Endothelial cell of umbilical vein (primary cell): ENCODE results near the gene NHLH2. TPM values are rescaled to one million over a fixed set of nuclear protein-coding genes. Genes with fewer than 3 reads are reported as not detected.

Experiments used
- BruUV-seq: library from RNA; stranded (reverse); fragments of 400-500 nt; replicated peaks from 2 replicates; lab custom pipeline; 2021; lab: Mats Ljungman, UMichigan
- CTCF ChIA-PET: fragments of 300-600, 350-600 bp; sonication (Branson Sonifier 250); formaldehyde crosslinking; loops from one replicate; lab custom pipeline; 2021; ENCODE audit warnings: antibody characterized with exemption, inconsistent platforms; lab: Charles Lee
- POLR2A ChIA-PET: fragments of 300-600, 350-600 bp; sonication (Branson Sonifier 250); formaldehyde crosslinking; loops from one replicate; lab custom pipeline; 2021; ENCODE audit warnings: antibody characterized with exemption, inconsistent platforms; lab: Charles Lee
- DNase-seq: peaks from one replicate; pipeline ENCODE4 v3.0.0-alpha.2; 2011; ENCODE audit warnings: low read depth, low spot score
- FAIRE-seq: peaks from 2 replicates; lab custom pipeline; 2011; peaks lifted over from hg19 to GRCh38; lab: Jason Lieb, UNC
- H2AFZ ChIP-seq: 2 replicates; pipeline ENCODE4 v1.6.0; 2012; ENCODE audit warnings: low read depth, low read length, control low read depth, inconsistent platforms
- H3K27ac ChIP-seq: 2 replicates; pipeline ENCODE4 v1.5.1; 2011; ENCODE audit warnings: low read depth, mild to moderate bottlenecking, control low read depth, low read length, moderate library complexity; ENCODE audit not compliant: insufficient read depth
- H3K27me3 ChIP-seq, 2 experiments: 2 replicates each; pipeline versions ENCODE4 v1.6.0 to v1.6.1; 2011; ENCODE audit warnings: low read length in 2 of 2, mixed read lengths in 1 of 2; ENCODE audit not compliant: control insufficient read depth in 2 of 2, insufficient read depth in 2 of 2
- H3K36me3 ChIP-seq, 2 experiments: 2 replicates in 1 of 2; 3 replicates in 1 of 2; pipeline ENCODE4 v1.5.1; 2011; ENCODE audit warnings: low read length in 2 of 2, mild to moderate bottlenecking in 1 of 2, moderate library complexity in 1 of 2; ENCODE audit not compliant: control insufficient read depth in 2 of 2, insufficient read depth in 2 of 2; ENCODE audit errors: extremely low read depth in 1 of 2
- H3K4me1 ChIP-seq: 3 replicates; pipeline ENCODE4 v1.5.1; 2011; ENCODE audit warnings: mild to moderate bottlenecking, low read length; ENCODE audit not compliant: control insufficient read depth, insufficient read depth; ENCODE audit errors: extremely low read depth
- H3K4me2 ChIP-seq: 2 replicates; pipeline ENCODE4 v1.6.1; 2011; ENCODE audit warnings: low read length, control low read depth, mixed read lengths; ENCODE audit not compliant: insufficient read depth
- H3K4me3 ChIP-seq, 3 experiments: fragments of 200-600 bp in 1 of 3; sonication (generic), shearing (Covaris generic) in 1 of 3; replicated peaks in 1 of 3; 2 replicates each; pipeline ENCODE4 v1.5.1; 2011 to 2016; ENCODE audit warnings: control low read depth in 3 of 3, low read length in 3 of 3, mild to moderate bottlenecking in 2 of 3, inconsistent platforms in 1 of 3, low read depth in 1 of 3, moderate library complexity in 1 of 3; ENCODE audit not compliant: insufficient read depth in 1 of 3
- H3K79me2 ChIP-seq: 2 replicates; pipeline ENCODE4 v1.6.0; 2012; ENCODE audit warnings: low read length, inconsistent platforms; ENCODE audit not compliant: control insufficient read depth, insufficient read depth
- H3K9ac ChIP-seq: replicated peaks from 2 replicates; pipeline ENCODE3; 2011; ENCODE audit warnings: low read length, control low read depth; ENCODE audit not compliant: insufficient read depth; ENCODE audit errors: extremely low read depth
- H3K9me1 ChIP-seq: replicated peaks from 3 replicates; pipeline ENCODE4 v1.6.0; 2011; ENCODE audit warnings: mild to moderate bottlenecking, low read length; ENCODE audit not compliant: control insufficient read depth, insufficient read depth; ENCODE audit errors: extremely low read depth
- H3K9me3 ChIP-seq: replicated peaks from 2 replicates; pipeline ENCODE4 v1.5.1; 2012; ENCODE audit warnings: low read length, inconsistent platforms; ENCODE audit not compliant: control insufficient read depth, insufficient read depth
- H4K20me1 ChIP-seq: replicated peaks from 2 replicates; pipeline ENCODE3; 2011; ENCODE audit warnings: mild to moderate bottlenecking, low read length; ENCODE audit not compliant: control insufficient read depth, insufficient read depth; ENCODE audit errors: extremely low read depth
- CTCF ChIP-seq, 2 donors: IDR thresholded peaks; 1 replicate in 1 of 2; 2 replicates in 1 of 2; pipeline ENCODE4 v1.5.1; 2011; ENCODE audit warnings: low read length in 2 of 2, mild to moderate bottlenecking in 2 of 2, moderate library complexity in 2 of 2, control low read depth in 1 of 2, inconsistent platforms in 1 of 2, low read depth in 1 of 2; ENCODE audit not compliant: insufficient read depth in 1 of 2; ENCODE audit errors: extremely low read depth in 1 of 2
- EZH2 ChIP-seq: IDR thresholded peaks from 2 replicates; pipeline ENCODE4 v1.6.1; 2012; ENCODE audit warnings: borderline replicate concordance, low read depth, mild to moderate bottlenecking, moderate library complexity, low read length, inconsistent platforms; ENCODE audit not compliant: severe bottlenecking
- FOS ChIP-seq: IDR thresholded peaks from 2 replicates; pipeline ENCODE4 v1.6.1; 2011; ENCODE audit warnings: mild to moderate bottlenecking, low read length, moderate library complexity, borderline replicate concordance; ENCODE audit not compliant: insufficient read depth
- GATA2 ChIP-seq: IDR thresholded peaks from 2 replicates; pipeline ENCODE4 v1.7.0; 2011; ENCODE audit warnings: low read depth, mild to moderate bottlenecking, moderate library complexity, mixed read lengths, low read length; ENCODE audit not compliant: insufficient read length, insufficient read depth
- JUN ChIP-seq: IDR thresholded peaks from 2 replicates; pipeline ENCODE4 v1.6.1; 2011; ENCODE audit warnings: borderline replicate concordance, low read depth; ENCODE audit not compliant: insufficient read length, insufficient read depth
- MYC ChIP-seq: IDR thresholded peaks from one replicate; pipeline ENCODE4 v1.6.1; 2011; ENCODE audit warnings: mild to moderate bottlenecking, low read depth, low read length
- POLR2A ChIP-seq: IDR thresholded peaks from 2 replicates; pipeline ENCODE4 v1.6.1; 2012; ENCODE audit warnings: low read depth, mild to moderate bottlenecking, control low read depth, low read length
- POLR2AphosphoS5 ChIP-seq: IDR thresholded peaks from 2 replicates; pipeline ENCODE4 v1.6.1; 2012; ENCODE audit warnings: low read depth, mild to moderate bottlenecking, control low read depth, low read length, moderate library complexity; ENCODE audit not compliant: insufficient read depth
- dilution Hi-C: fragments of 300-500 bp; cut with MboI; formaldehyde crosslinking; loops from one replicate; pipeline ENCODE4 v1.15.0; 2019; ENCODE audit warnings: low sequenced_read_pairs; ENCODE audit not compliant: extremely low pct_ligation_motif_present
- intact Hi-C: fragments of 100-400 bp; cut with micrococcal nuclease; formaldehyde crosslinking; loops from one replicate; pipeline ENCODE4 v1.10.0; 2022
- polyA plus RNA-seq, 4 experiments: library from polyadenylated mRNA; depleted of rRNA in 3 of 4; stranded (reverse) in 3 of 4; unstranded in 1 of 4; fragments of >200 nt; gene quantifications; 2 replicates each; pipeline versions ENCODE4 v1.2.1 to v1.2.3, GENCODE V29; 2011 to 2012; ENCODE audit warnings: missing spikeins in 1 of 4
- total RNA-seq: library from RNA; stranded (reverse); gene quantifications from 2 replicates; pipeline ENCODE4 v1.2.3, GENCODE V29; 2021
- TF ChIP-seq, protein P1 (sequence below): IDR thresholded peaks from 2 replicates; pipeline ENCODE4 v1.6.1; 2011; ENCODE audit not compliant: insufficient read depth, insufficient read length

NHLH2 gene
- total and polyA plus RNA-seq, 2 donors (not counting 3 experiments of a cell fraction or from before 2014, with no cell fraction given), result not detected

DNA sequence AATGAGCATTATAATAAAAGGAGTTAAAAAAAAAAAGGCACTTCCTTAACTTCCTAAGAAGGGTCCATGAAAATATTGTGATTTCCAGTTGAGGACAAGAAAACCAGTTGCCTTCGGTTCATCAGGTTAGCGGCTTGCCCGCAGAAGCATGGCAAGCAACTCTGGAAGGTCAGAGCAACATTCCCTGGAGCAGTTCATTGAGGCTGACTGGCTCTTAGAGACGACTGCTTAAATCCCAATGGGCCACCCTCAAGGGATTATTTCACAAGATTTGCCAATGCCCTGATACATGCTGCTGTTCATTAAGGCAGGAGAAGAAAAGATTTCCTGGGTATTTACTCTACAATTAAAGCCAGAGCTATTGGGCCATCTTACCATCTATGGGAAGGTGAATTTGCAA lies 43.4 kb downstream of the NHLH2 start:
- ChIA-PET CTCF (interaction anchor here (1.7 kb wide), 1 partner anchor 184 kb away, joined by 8 read pairs; no protein-coding TSS in a partner anchor), POLR2A (no interaction called here)
- Histone ChIP-seq H3K27ac (no peak overlapping the region), H3K36me3 (no peaks in the 10 kb centered on the region), H3K4me1 (no peaks in the 10 kb centered on the region), H3K4me3 (no peak overlapping the region), H4K20me1 (no peaks in the 10 kb centered on the region), H3K9me1 (no peaks in the 10 kb centered on the region), H3K4me2 (no peak overlapping the region), H3K79me2 (no peaks in the 10 kb centered on the region), H3K9me3 (no peaks in the 10 kb centered on the region), H3K27me3 (peaks cover 0 to 11% of the 10 kb centered on the region in 2 experiments), H3K9ac (no peak overlapping the region), H2AFZ (no peak overlapping the region)
- no peak for FAIRE-seq
- no peak for TF ChIP-seq GATA2
- no peak for TF ChIP-seq MYC
- no peak for TF ChIP-seq JUN
- TF ChIP-seq POLR2AphosphoS5, result no peak
- TF ChIP-seq EZH2, result no peak
- no peak for TF ChIP-seq POLR2A
- TF ChIP-seq, protein P1, sequence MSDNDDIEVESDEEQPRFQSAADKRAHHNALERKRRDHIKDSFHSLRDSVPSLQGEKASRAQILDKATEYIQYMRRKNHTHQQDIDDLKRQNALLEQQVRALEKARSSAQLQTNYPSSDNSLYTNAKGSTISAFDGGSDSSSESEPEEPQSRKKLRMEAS, result no peak
- TF ChIP-seq CTCF (IDR thresholded peaks at IDR 0.05; ENCODE audit: extremely low read depth in 1 of 2, insufficient read depth in 1 of 2, low read depth in 1 of 2, low read length in 2 of 2), result no peak
- TF ChIP-seq FOS, result no peak
- no peak for DNase-seq
- intact Hi-C loops, result no loop called here
- BruUV-seq, result no TSS peak
- dilution Hi-C loops, result no loop called here
